HCT116 (cell line): Measurements from ENCODE around the gene YY1. TPM values are rescaled to one million over a fixed set of nuclear protein-coding genes. Genes with fewer than 3 reads are reported as not detected.

Source experiments
- ATAC-seq: fragments of 200-7000 bp; cut with Tn5 transposase; 2 replicates; pipeline ENCODE4 v1.9.1; 2020; ENCODE audit warnings: mild to moderate bottlenecking, moderate library complexity
- BruUV-seq: library from RNA; stranded (reverse); fragments of 400-500 nt; replicated peaks from 2 replicates; lab custom pipeline; 2021; lab: Mats Ljungman, UMichigan
- CTCF ChIA-PET: fragments of 300-600 bp; sonication (Branson Sonifier 250); formaldehyde crosslinking; loops from one replicate; lab custom pipeline; 2021; ENCODE audit warnings: antibody characterized with exemption; lab: Charles Lee
- POLR2A ChIA-PET: fragments of 300-600, 350-600 bp; sonication (Branson Sonifier 250); formaldehyde crosslinking; loops from one replicate; lab custom pipeline; 2021; ENCODE audit warnings: antibody characterized with exemption; lab: Charles Lee
- RAD21 ChIA-PET, 2 experiments: fragments of 300-600 bp; sonication (Branson Sonifier 250); formaldehyde crosslinking; loops; one replicate each; lab custom pipeline; 2023; ENCODE audit warnings: low total read pairs in 2 of 2; ENCODE audit not compliant: uncharacterized antibody in 2 of 2, unreplicated experiment in 2 of 2, low non-redundant PET in 1 of 2; lab: Charles Lee
- DNase-seq: peaks from one replicate; pipeline ENCODE4 v3.0.0-alpha.2; 2010; ENCODE audit warnings: low read depth, low spot score
- H2AFZ ChIP-seq: fragments of 200-600 bp; shearing (Covaris generic), sonication (generic); 2 replicates; pipeline ENCODE4 v1.6.1; 2017; ENCODE audit warnings: low read depth, mixed run types, mixed read lengths, antibody characterized with exemption, low read length; ENCODE audit not compliant: poor library complexity, severe bottlenecking
- H3K27ac ChIP-seq: 2 replicates; pipeline ENCODE4 v1.5.1; 2012; ENCODE audit warnings: low read depth, low read length
- H3K27me3 ChIP-seq: fragments of 200-600 bp; sonication (generic); 2 replicates; pipeline ENCODE4 v1.6.1; 2016; ENCODE audit warnings: mixed run types, low read length, mixed read lengths; ENCODE audit not compliant: insufficient read depth
- H3K36me3 ChIP-seq, 2 experiments: fragments of 200-500 bp in 1 of 2; fragments of 200-600 bp in 1 of 2; sonication (Bioruptor generic) in 1 of 2; sonication (generic) in 1 of 2; 2 replicates each; pipeline versions ENCODE4 v1.5.1 to v1.6.1; 2014 to 2016; ENCODE audit warnings: low read length in 2 of 2, inconsistent platforms in 1 of 2, mixed read lengths in 1 of 2, mixed run types in 1 of 2; ENCODE audit not compliant: insufficient read depth in 2 of 2, control insufficient read depth in 1 of 2
- H3K4me1 ChIP-seq, 2 experiments: fragments of 200-600 bp in 1 of 2; sonication (generic) in 1 of 2; 2 replicates each; pipeline versions ENCODE4 v1.5.1 to v1.6.1; 2012 to 2017; ENCODE audit warnings: low read length in 2 of 2, inconsistent platforms in 1 of 2, mild to moderate bottlenecking in 1 of 2, mixed read lengths in 1 of 2, mixed run types in 1 of 2, moderate library complexity in 1 of 2; ENCODE audit not compliant: insufficient read depth in 2 of 2, control insufficient read depth in 1 of 2
- H3K4me2 ChIP-seq: fragments of 200-600 bp; sonication (generic); 2 replicates; pipeline ENCODE4 v1.6.1; 2017; ENCODE audit warnings: mixed run types, low read length, mixed read lengths
- H3K4me3 ChIP-seq, 2 experiments: fragments of 200-600 bp in 1 of 2; sonication (generic) in 1 of 2; replicated peaks in 1 of 2; 2 replicates each; pipeline ENCODE4 v1.5.1; 2011 to 2016; ENCODE audit warnings: low read length in 2 of 2, control low read depth in 1 of 2, low read depth in 1 of 2, mild to moderate bottlenecking in 1 of 2, mixed read lengths in 1 of 2, mixed run types in 1 of 2
- H3K79me2 ChIP-seq: fragments of 200-600 bp; sonication (generic); 2 replicates; pipeline ENCODE4 v1.6.1; 2017; ENCODE audit warnings: mild to moderate bottlenecking, mixed run types, low read length, moderate library complexity, mixed read lengths; ENCODE audit not compliant: insufficient read depth
- H3K9ac ChIP-seq: fragments of 200-600 bp; sonication (generic); 2 replicates; pipeline ENCODE4 v1.6.1; 2016; ENCODE audit warnings: low read length, mixed read lengths
- H3K9me2 ChIP-seq: fragments of 200-600 bp; sonication (generic), shearing (Covaris generic); 2 replicates; pipeline ENCODE4 v1.6.1; 2017; ENCODE audit warnings: mixed run types, mild to moderate bottlenecking, moderate library complexity; ENCODE audit not compliant: insufficient read depth
- H3K9me3 ChIP-seq, 2 experiments: fragments of 200-500 bp in 1 of 2; fragments of 200-600 bp in 1 of 2; sonication (Bioruptor generic) in 1 of 2; sonication (generic) in 1 of 2; 2 replicates each; pipeline ENCODE4 v1.6.1; 2014 to 2017; ENCODE audit warnings: low read length in 2 of 2, mixed read lengths in 2 of 2, inconsistent platforms in 1 of 2, low read depth in 1 of 2, mild to moderate bottlenecking in 1 of 2, mixed run types in 1 of 2, moderate library complexity in 1 of 2; ENCODE audit not compliant: control insufficient read depth in 1 of 2, insufficient read depth in 1 of 2
- H4K20me1 ChIP-seq: fragments of 200-600 bp; sonication (generic), shearing (Covaris generic); 2 replicates; pipeline ENCODE4 v1.6.1; 2017; ENCODE audit warnings: mixed run types, mild to moderate bottlenecking, moderate library complexity; ENCODE audit not compliant: insufficient read depth
- CBX3 ChIP-seq: IDR thresholded peaks from 2 replicates; pipeline ENCODE4 v1.6.1; 2012; ENCODE audit warnings: low read depth
- CTCF ChIP-seq, 3 experiments: fragments of 200-600 bp in 1 of 3; sonication (generic) in 1 of 3; IDR thresholded peaks in 2 of 3; conservative IDR thresholded peaks in 1 of 3; 2 replicates each; pipeline ENCODE4 v1.5.1; 2012 to 2017; ENCODE audit warnings: low read depth in 2 of 3, low read length in 2 of 3, antibody characterized with exemption in 1 of 3, borderline replicate concordance in 1 of 3, control low read depth in 1 of 3, mild to moderate bottlenecking in 1 of 3, mixed read lengths in 1 of 3, mixed run types in 1 of 3, moderate library complexity in 1 of 3; ENCODE audit not compliant: insufficient read depth in 1 of 3
- EGR1 ChIP-seq: IDR thresholded peaks from 2 replicates; pipeline ENCODE4 v1.6.1; 2012; ENCODE audit warnings: low read depth
- EZH2phosphoT487 ChIP-seq: fragments of 200-600 bp; IDR thresholded peaks from 2 replicates; pipeline ENCODE4 v1.6.1; 2018; ENCODE audit warnings: antibody characterized with exemption, borderline replicate concordance
- MAX ChIP-seq: IDR thresholded peaks from 2 replicates; pipeline ENCODE4 v1.6.1; 2012
- POLR2AphosphoS5 ChIP-seq: IDR thresholded peaks from 2 replicates; pipeline ENCODE4 v1.6.1; 2011; ENCODE audit warnings: mild to moderate bottlenecking, low read depth, low read length, moderate library complexity
- YY1 ChIP-seq: IDR thresholded peaks from 2 replicates; pipeline ENCODE4 v1.6.1; 2011; ENCODE audit warnings: low read length, low read depth, moderate library complexity, mild to moderate bottlenecking; ENCODE audit not compliant: insufficient replicate concordance; ENCODE audit errors: extremely low read depth
- ZFX ChIP-seq: fragments of 450-650 bp; IDR thresholded peaks from 2 replicates; pipeline ENCODE4 v1.6.1; 2017
- intact Hi-C: fragments of 100-400 bp; cut with micrococcal nuclease; formaldehyde crosslinking; loops from 2 replicates; pipeline ENCODE4 v1.10.0; 2022
- total RNA-seq: library from RNA; stranded (reverse); gene quantifications from one replicate; pipeline ENCODE4 v1.2.1, GENCODE V29; 2021; ENCODE audit not compliant: unreplicated experiment

YY1 gene
- total RNA-seq, 1 experiment from 2014 or later, result 111 TPM

DNA sequence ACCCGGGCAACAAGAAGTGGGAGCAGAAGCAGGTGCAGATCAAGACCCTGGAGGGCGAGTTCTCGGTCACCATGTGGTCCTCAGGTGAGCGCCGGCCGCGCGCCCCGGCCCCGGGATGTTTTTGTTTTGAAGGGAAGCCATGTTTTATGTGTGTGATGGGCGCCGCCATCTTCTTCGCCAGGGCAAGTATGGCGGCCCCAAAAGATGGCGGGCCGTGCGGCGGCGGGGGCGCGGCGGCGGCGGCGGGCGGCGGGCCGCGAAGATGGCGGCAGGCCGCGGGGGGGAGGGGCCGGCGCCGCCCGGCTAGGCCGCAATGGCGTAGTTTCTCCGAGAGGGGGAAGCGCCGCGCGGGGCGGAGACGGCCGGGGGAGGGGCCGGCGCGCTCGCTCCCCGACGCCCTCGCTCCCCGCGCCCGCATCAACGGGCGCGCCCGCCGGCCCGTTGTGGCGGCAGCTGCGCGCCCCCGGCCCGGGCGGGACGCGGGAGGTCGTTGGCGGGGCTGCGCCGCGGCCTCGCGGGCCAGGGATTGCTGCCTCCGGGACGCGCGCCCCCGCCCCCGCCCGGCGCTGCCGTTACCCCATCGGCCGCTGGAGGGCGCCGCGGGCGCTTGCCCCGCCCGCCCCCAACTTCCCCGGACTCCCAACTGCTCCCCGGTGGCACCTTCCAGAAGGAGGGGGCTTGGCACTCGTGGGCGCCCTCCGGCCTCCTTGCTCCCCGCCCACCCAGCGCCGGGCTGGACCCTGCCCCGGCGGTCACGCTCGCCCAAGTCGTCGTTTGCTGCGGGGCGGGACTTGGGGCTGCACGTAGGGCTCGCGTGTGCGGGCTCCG lies 1.1 kb downstream of the YY1 start:
- ChIA-PET POLR2A (interaction anchor here (1.6 kb wide), 1 partner anchor 43 kb away, joined by 4 read pairs; no protein-coding TSS in a partner anchor), RAD21 (no interaction called here), CTCF (interaction anchor here (1.3 to 2.5 kb wide), 2 partner anchors 45 to 47 kb away, joined by 6 to 7 read pairs; no protein-coding TSS in a partner anchor)
- Histone ChIP-seq H3K4me3 (peak overlapping the region; percentile 83 to 98), H3K36me3 (peaks cover 0 to 15% of the 10 kb centered on the region in 2 experiments; a peak in 2 of 4 replicates), H3K79me2 (peaks cover 88% of the 10 kb centered on the region), H3K4me1 (peaks cover 11 to 33% of the 10 kb centered on the region in 2 experiments), H2AFZ (no peak overlapping the region), H3K9ac (peak overlapping the region; percentile 97), H3K27ac (peak overlapping the region; percentile 99), H3K9me2 (no peaks in the 10 kb centered on the region), H3K9me3 (no peaks in the 10 kb centered on the region), H4K20me1 (peaks cover 16% of the 10 kb centered on the region), H3K4me2 (peak overlapping the region; percentile 84), H3K27me3 (no peaks in the 10 kb centered on the region)
- ATAC-seq (peak; percentile 56), DNase-seq (peak; percentile 68)
- BruUV-seq, result no TSS peak
- intact Hi-C loops, result no loop called here
- TF ChIP-seq EGR1 (peak; percentile 64), MAX (no peak; the same call in 1 of the 2 replicates), EZH2phosphoT487 (no peak), CTCF (IDR thresholded peaks at IDR 0.05 in 2 of 3, conservative IDR thresholded peaks at IDR 0.05 in 1 of 3; ENCODE audit: borderline replicate concordance in 1 of 3, insufficient read depth in 1 of 3, low read depth in 2 of 3, low read length in 2 of 3) (peak; percentile 40 to 49 (median 47); a peak in 5 of 6 replicates), CBX3 (no peak), YY1 (peak; percentile 97), ZFX (0 out of 2 replicates have a peak, but pooled peaks have one; percentile 13), POLR2AphosphoS5 (peak; percentile 27; the same call in 1 of the 2 replicates)
